ENCODE measurements around the gene INCA1. TPM values are rescaled to one million over a fixed set of nuclear protein-coding genes. Genes with fewer than 3 reads are reported as not detected.

INCA1 gene
- polyA plus RNA-seq, 3 donors = 0.38 to 0.52 (median 0.44) TPM

- no peak for DNase-seq
- 90% methylated on average over 12 of the region's 12 CpGs for WGBS (ENCODE audit: insufficient coverage)
- Histone ChIP-seq H3K9ac (ENCODE audit: insufficient read depth, low read length, poor library complexity, severe bottlenecking) (no peak overlapping the region), H2AFZ (ENCODE audit: insufficient read depth, low read depth, low read length, poor library complexity, severe bottlenecking) (no peak overlapping the region), H3K79me2 (ENCODE audit: insufficient read depth, low read length) (peaks cover 9% of the 10 kb centered on the region), H3K4me3 (replicated peaks in 1 of 3; ENCODE audit: low read depth in 2 of 3, low read length in 3 of 3) (peak overlapping the region in 1 of 3 experiments; percentile 89), H3K9me3 (replicated peaks in 1 of 2; ENCODE audit: control insufficient read depth in 1 of 2, insufficient read depth in 1 of 2, low read length in 2 of 2) (no peaks in the 10 kb centered on the region), H3K27ac (ENCODE audit: low read depth in 1 of 2, low read length in 2 of 2) (no peak overlapping the region), H3K4me2 (replicated peaks; ENCODE audit: extremely low read depth, low read length, poor library complexity, severe bottlenecking) (peak overlapping the region; percentile 89), H4K20me1 (ENCODE audit: insufficient read depth, low read length) (peaks cover 26% of the 10 kb centered on the region), H3K36me3 (replicated peaks in 1 of 2; ENCODE audit: control insufficient read depth in 1 of 2, insufficient read depth in 2 of 2, low read length in 2 of 2) (peaks cover 37 to 40% of the 10 kb centered on the region in 2 donors), H3K27me3 (ENCODE audit: control insufficient read depth in 2 of 2, insufficient read depth in 2 of 2, low read length in 2 of 2) (peaks cover 0 to 10% of the 10 kb centered on the region in 2 donors), H3K4me1 (ENCODE audit: control insufficient read depth in 1 of 2, insufficient read depth in 2 of 2, low read length in 2 of 2) (peaks cover 21 to 29% of the 10 kb centered on the region in 2 donors)
- Mint-ChIP-seq H3K27ac (peak overlapping the region in 1 of 7 donors; percentile 51), H3K4me1 (peaks cover 34% of the 10 kb centered on the region), H3K4me3 (peak overlapping the region; percentile 85 to 91), H3K9me3 (peaks cover 0 to 2% (median 0%) of the 10 kb centered on the region in 7 donors), H3K36me3 (peaks cover 44 to 47% of the 10 kb centered on the region in 2 donors), H3K27me3 (ENCODE audit: low read depth in 3 of 3) (peaks cover 17 to 30% (median 18%) of the 10 kb centered on the region in 3 donors)
- intact Hi-C loops (cut with micrococcal nuclease) = loop anchor here (5.0 kb wide), 2 partner anchors 33 to 192 kb away; partner anchors contain the start of gene PLD2 (in 1 of the 2)
- no peak for TF ChIP-seq CTCF (IDR thresholded peaks at IDR 0.05)
Measured at GRCh38 chr17:4999430-5000093, 2.2 kb upstream of the INCA1 start.

DNA sequence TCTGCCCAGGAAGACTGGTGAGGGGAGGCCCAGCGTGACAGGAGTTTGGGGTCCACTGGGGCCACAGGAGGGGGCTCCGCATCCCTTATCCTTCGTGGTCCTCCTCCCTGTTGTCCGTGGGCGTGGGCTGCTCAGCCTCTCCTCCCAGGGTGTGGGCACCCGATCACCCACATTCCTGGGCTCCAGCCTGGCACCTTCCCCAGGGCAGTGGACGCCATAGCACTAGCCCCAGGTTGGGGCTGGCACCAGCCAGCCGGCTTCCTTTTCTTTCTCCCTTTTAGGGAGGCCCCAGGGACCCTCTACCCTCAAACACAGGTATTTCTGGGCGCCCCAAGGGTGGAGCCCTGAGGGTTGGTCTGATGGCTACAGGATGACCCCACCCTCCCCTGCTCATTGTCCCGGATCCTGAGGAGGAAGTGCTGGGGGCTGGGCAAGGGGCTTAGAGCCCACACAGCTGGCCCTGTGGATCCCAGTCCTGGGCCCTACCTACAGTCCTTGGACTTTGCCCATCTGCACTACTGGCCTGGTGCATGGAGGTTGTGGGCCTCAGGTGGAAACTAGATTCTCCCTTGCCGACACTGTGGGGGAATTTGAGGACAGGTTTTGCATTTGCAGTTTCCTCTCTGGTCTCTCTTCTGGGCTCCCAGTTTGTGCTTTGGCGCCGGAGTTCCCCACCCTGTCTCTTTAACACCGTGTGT lies 1.6 kb upstream of the INCA1 start:
- H3K27ac ChIP-seq (ENCODE audit: low read depth in 1 of 2, low read length in 2 of 2) = peak overlapping the region in 1 of 2 donors; percentile 45
- peaks cover 37 to 40% of the 10 kb centered on the region in 2 donors for H3K36me3 Mint-ChIP-seq

More for the DNA sequence above, 1.6 kb upstream of the INCA1 start:
- Histone ChIP-seq H3K4me1 (ENCODE audit: control insufficient read depth in 1 of 2, insufficient read depth in 2 of 2, low read length in 2 of 2) (peaks cover 21 to 29% of the 10 kb centered on the region in 2 donors), H3K9ac (ENCODE audit: insufficient read depth, low read length, poor library complexity, severe bottlenecking) (peak overlapping the region; percentile 73), H3K9me3 (replicated peaks in 1 of 2; ENCODE audit: control insufficient read depth in 1 of 2, insufficient read depth in 1 of 2, low read length in 2 of 2) (no peaks in the 10 kb centered on the region), H3K36me3 (replicated peaks in 1 of 2; ENCODE audit: control insufficient read depth in 1 of 2, insufficient read depth in 2 of 2, low read length in 2 of 2) (peaks cover 30 to 33% of the 10 kb centered on the region in 2 donors), H4K20me1 (ENCODE audit: insufficient read depth, low read length) (peaks cover 26% of the 10 kb centered on the region), H3K4me3 (replicated peaks in 1 of 3; ENCODE audit: low read depth in 2 of 3, low read length in 3 of 3) (peak overlapping the region; percentile 52 to 89 (median 68)), H2AFZ (ENCODE audit: insufficient read depth, low read depth, low read length, poor library complexity, severe bottlenecking) (peak overlapping the region; percentile 89), H3K79me2 (ENCODE audit: insufficient read depth, low read length) (peaks cover 9% of the 10 kb centered on the region), H3K27me3 (ENCODE audit: control insufficient read depth in 2 of 2, insufficient read depth in 2 of 2, low read length in 2 of 2) (peaks cover 0 to 10% of the 10 kb centered on the region in 2 donors), H3K4me2 (replicated peaks; ENCODE audit: extremely low read depth, low read length, poor library complexity, severe bottlenecking) (peak overlapping the region; percentile 89)
- Mint-ChIP-seq H3K27ac (peak overlapping the region in 1 of 7 donors; percentile 77), H3K4me3 (peak overlapping the region; percentile 85 to 91), H3K27me3 (ENCODE audit: low read depth in 3 of 3) (peaks cover 17 to 31% (median 18%) of the 10 kb centered on the region in 3 donors), H3K4me1 (peaks cover 34% of the 10 kb centered on the region), H3K9me3 (peaks cover 0 to 2% (median 0%) of the 10 kb centered on the region in 7 donors)
- no peak for DNase-seq
- WGBS (ENCODE audit: insufficient coverage) = 60% methylated on average over 10 of the region's 14 CpGs
- intact Hi-C loops (cut with micrococcal nuclease) = loop anchor here (5.0 kb wide), 2 partner anchors 33 to 192 kb away; partner anchors contain the start of gene PLD2 (in 1 of the 2)
- TF ChIP-seq CTCF (IDR thresholded peaks at IDR 0.05) = no peak

Data from CD14-positive monocyte (primary cell).